ENCODE measurements around the gene DPM3. TPM values are rescaled to one million over a fixed set of nuclear protein-coding genes. Genes with fewer than 3 reads are reported as not detected.
A peak's percentile ranks its signal among the peaks of the same experiment; 100 is the strongest.
"Not testable (repeated sequence)": the region's sequence is repeated elsewhere in the genome, so short reads cannot be mapped to it uniquely, and the experiment has no call there.

DPM3 gene
- polyA plus RNA-seq, 1 donor from 2014 or later = 83.9 TPM

GRCh38 chr1:155170806-155171205, 30.5 kb upstream of the DPM3 start:
- Mint-ChIP-seq H3K36me3 (no peaks in the 10 kb centered on the region), H3K4me1 (peaks cover 32 to 37% (median 35%) of the 10 kb centered on the region in 3 donors)

GRCh38 chr1:155170101-155170785, 29.9 kb upstream of the DPM3 start:
- no peaks in the 10 kb centered on the region for H3K36me3 Mint-ChIP-seq
- peak overlapping the region in 1 of 4 donors; percentile 76 for H3K4me3 Mint-ChIP-seq
- no peaks in the 10 kb centered on the region for H3K9me3 Mint-ChIP-seq
- H3K4me1 Mint-ChIP-seq = peaks cover 32 to 39% (median 35%) of the 10 kb centered on the region in 3 donors
- H3K27me3 Mint-ChIP-seq = peaks cover 3% of the 10 kb centered on the region
- no peak overlapping the region for H3K27ac Mint-ChIP-seq

More at GRCh38 chr1:155170806-155171205, 30.5 kb upstream of the DPM3 start:
- no peaks in the 10 kb centered on the region for H3K9me3 Mint-ChIP-seq
- H3K4me3 Mint-ChIP-seq = peak overlapping the region in 1 of 4 donors; percentile 7
- peaks cover 3% of the 10 kb centered on the region for H3K27me3 Mint-ChIP-seq
- no peak overlapping the region for H3K27ac Mint-ChIP-seq

GRCh38 chr1:155169541-155169940, 29.2 kb upstream of the DPM3 start:
- H3K27ac Mint-ChIP-seq = peak overlapping the region in 1 of 3 donors; percentile 36
- no peaks in the 10 kb centered on the region for H3K36me3 Mint-ChIP-seq
- H3K4me3 Mint-ChIP-seq = peak overlapping the region in 2 of 4 donors; percentile 59 to 75
- peaks cover 32 to 36% (median 35%) of the 10 kb centered on the region in 3 donors for H3K4me1 Mint-ChIP-seq
- H3K27me3 Mint-ChIP-seq = peaks cover 3% of the 10 kb centered on the region
- H3K9me3 Mint-ChIP-seq = no peaks in the 10 kb centered on the region

- H3K36me3 Mint-ChIP-seq = no peaks in the 10 kb centered on the region
- H3K27ac Mint-ChIP-seq = no peak overlapping the region
- peaks cover 3% of the 10 kb centered on the region for H3K27me3 Mint-ChIP-seq
- peak overlapping the region in 1 of 4 donors; percentile 75 for H3K4me3 Mint-ChIP-seq
- H3K4me1 Mint-ChIP-seq = peaks cover 31 to 35% (median 33%) of the 10 kb centered on the region in 3 donors
- no peaks in the 10 kb centered on the region for H3K9me3 Mint-ChIP-seq
Measured at GRCh38 chr1:155168456-155169210, 28.3 kb upstream of the DPM3 start.

DNA sequence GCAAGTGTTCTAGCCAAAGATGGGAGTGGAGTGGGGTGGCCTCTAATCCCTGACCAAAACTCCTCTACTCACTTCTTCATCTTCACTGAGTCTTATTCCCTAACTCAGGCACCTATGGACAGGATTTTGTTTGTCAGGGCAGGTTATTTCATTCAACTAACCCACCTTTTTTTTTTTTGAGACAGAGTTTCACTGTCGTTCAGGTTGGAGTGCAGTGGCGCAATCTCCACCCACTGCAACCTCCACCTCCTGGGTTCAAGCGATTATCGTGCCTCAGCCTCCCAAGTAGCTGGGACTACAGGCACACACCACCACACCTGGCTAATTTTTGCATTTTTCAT, 27.7 kb upstream of the DPM3 start:
- H3K9me3 Mint-ChIP-seq, H3K36me3 Mint-ChIP-seq, H3K27me3 Mint-ChIP-seq: not testable (repeated sequence)
- Mint-ChIP-seq H3K4me3 (peak overlapping the region; percentile 63 to 92 (median 81)), H3K4me1 (peaks cover 27 to 31% (median 28%) of the 10 kb centered on the region in 3 donors), H3K27ac (peak overlapping the region in 1 of 3 donors; percentile 80)

DNA sequence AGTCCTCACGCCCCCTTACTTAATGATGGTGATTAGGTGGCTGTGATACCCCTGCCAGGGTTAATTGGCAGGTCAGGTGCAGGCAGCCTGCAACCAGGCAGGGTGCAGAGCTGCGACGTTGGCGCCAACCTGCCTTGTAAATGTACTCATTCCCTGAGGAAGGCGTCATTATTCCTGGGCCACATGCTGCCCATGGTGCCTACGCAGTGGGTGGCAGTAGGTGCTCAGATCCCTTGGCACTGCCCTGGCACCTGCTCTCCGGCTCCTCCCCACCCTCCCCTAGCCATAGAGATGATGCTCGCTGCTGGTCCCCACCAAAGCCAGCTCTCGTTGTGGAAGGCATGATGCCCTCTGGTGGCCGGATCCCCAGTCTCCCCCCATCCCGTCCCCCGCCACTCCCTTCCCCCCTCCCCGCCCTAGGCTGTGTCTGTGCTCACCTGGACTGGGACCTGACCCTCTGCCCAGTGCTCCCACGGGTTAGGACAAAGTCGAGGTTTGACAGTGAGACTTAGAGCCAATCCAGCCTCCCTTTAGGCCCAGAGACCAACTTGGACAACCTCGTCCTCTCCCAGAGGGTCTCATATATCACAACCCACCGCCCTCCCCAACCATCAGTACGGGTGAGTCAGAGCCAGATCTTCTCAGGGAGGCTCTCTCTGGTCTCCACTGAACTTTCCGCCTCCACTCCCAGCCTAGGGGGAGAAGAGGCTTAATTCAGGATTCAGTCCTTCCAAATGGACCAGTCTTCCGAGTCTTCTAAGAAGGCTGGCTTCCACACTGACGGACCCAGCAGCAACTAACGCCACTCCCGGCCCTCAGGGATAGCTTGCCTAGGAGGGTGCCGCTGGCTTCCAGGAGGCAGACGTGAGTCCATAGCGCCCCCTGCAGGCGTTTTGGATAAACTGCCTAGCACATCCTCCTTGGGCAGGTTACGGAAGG, 27.1 kb upstream of the DPM3 start:
- Mint-ChIP-seq H3K4me1 (peaks cover 26 to 27% (median 26%) of the 10 kb centered on the region in 3 donors), H3K36me3 (no peaks in the 10 kb centered on the region), H3K9me3 (no peaks in the 10 kb centered on the region), H3K4me3 (peak overlapping the region; percentile 63 to 92 (median 81)), H3K27me3 (no peaks in the 10 kb centered on the region), H3K27ac (peak overlapping the region; percentile 39 to 80 (median 74))

DNA sequence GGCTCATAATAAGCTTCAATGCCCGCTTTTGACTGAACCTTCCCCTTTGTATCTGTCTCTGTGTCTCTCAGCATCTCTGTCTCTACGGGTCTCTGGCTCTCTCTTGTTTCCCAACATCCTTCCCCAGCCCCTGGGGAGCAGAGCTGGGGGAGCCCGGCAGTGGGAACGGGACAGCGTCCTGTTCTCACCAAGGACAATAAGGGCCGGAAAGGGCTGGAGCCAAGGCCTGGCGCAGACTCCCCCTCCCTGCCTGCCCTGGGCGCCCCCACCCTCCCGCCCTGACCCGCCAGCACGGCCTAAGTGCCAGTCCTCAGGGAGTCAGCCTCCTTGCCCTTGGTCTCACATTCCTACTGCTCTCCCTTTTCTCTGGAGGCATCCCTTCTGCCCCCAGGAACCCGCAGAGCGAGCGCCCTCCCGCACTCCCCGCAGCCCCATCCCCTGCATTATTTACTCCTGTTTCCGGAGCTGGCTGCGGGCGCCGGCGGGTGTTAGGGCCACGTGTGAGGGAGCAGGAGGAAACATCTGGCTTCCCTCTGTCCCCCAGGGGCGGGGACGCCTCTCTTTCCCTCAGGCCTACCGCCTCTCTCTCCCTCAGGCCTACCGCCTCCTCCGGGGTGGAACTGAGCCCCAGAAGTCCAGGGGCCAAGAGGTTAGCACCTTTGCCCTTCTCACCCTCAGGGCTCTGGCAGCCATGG, 26.3 kb upstream of the DPM3 start:
- H3K36me3 Mint-ChIP-seq = no peaks in the 10 kb centered on the region
- no peaks in the 10 kb centered on the region for H3K9me3 Mint-ChIP-seq
- no peaks in the 10 kb centered on the region for H3K27me3 Mint-ChIP-seq
- H3K27ac Mint-ChIP-seq = no peak overlapping the region
- H3K4me1 Mint-ChIP-seq = peaks cover 18 to 20% (median 20%) of the 10 kb centered on the region in 3 donors
- H3K4me3 Mint-ChIP-seq = peak overlapping the region in 2 of 4 donors; percentile 87 to 92

- Mint-ChIP-seq H3K9me3 (no peaks in the 10 kb centered on the region), H3K27ac (peak overlapping the region in 1 of 3 donors; percentile 59), H3K4me1 (peaks cover 16 to 20% (median 20%) of the 10 kb centered on the region in 3 donors), H3K36me3 (no peaks in the 10 kb centered on the region), H3K4me3 (peak overlapping the region in 1 of 4 donors; percentile 12), H3K27me3 (no peaks in the 10 kb centered on the region)
Measured at GRCh38 chr1:155166051-155166470, 25.7 kb upstream of the DPM3 start.

GRCh38 chr1:155164625-155165024, 24.3 kb upstream of the DPM3 start:
- H3K36me3 Mint-ChIP-seq, H3K9me3 Mint-ChIP-seq: not testable (repeated sequence)

DNA sequence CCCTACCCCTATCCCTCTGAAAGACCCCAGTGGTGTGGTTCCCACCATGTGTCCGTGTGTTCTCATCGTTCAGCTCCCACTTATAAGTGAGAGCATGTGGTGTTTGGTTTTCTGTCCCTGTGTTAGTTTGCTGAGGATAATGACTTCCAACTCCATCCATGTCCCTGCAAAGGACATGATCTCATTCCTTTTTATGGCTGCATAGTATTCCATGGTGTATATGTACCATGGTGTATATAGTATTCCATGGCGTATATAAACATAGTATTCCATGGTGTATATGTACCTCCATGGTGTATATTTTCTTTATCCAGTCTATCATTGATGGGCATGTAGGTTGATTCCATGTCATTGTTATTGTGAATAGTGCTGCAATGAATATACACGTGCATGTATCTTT, 23.5 kb upstream of the DPM3 start:
- H3K4me1 Mint-ChIP-seq = peaks cover 12 to 16% (median 13%) of the 10 kb centered on the region in 3 donors
- not testable (repeated sequence) for H3K27me3 Mint-ChIP-seq, H3K9me3 Mint-ChIP-seq, H3K4me3 Mint-ChIP-seq, H3K36me3 Mint-ChIP-seq
- peak overlapping the region in 2 of 3 donors; percentile 29 to 63 for H3K27ac Mint-ChIP-seq

More at GRCh38 chr1:155164625-155165024, 24.3 kb upstream of the DPM3 start:
- peaks cover 13 to 19% (median 19%) of the 10 kb centered on the region in 3 donors for H3K4me1 Mint-ChIP-seq
- H3K4me3 Mint-ChIP-seq, H3K27me3 Mint-ChIP-seq, H3K27ac Mint-ChIP-seq: not testable (repeated sequence)

DNA sequence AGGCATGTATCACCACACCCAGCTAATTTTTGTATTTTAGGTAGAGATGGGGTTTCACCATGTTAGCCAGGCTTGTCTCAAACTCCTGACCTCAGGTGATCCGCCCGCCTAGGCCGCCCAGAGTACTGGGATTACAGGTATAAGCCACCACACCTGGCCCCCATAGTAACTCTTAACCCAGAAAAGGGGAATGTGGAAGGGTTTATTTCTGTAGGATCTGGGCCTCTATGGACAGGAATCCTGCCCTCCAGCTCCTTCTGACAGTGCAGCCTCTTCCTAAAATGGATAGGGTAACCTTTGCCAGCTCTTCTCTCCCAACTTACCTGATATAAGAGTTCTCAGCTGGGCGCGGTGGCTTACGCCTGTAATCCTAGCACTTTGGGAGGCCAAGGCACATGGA, 22.3 kb upstream of the DPM3 start:
- H3K27me3 Mint-ChIP-seq, H3K36me3 Mint-ChIP-seq, H3K27ac Mint-ChIP-seq, H3K9me3 Mint-ChIP-seq, H3K4me3 Mint-ChIP-seq: not testable (repeated sequence)
- peaks cover 7 to 12% (median 9%) of the 10 kb centered on the region in 3 donors for H3K4me1 Mint-ChIP-seq

GRCh38 chr1:155160128-155160527, 19.8 kb upstream of the DPM3 start:
- no peaks in the 10 kb centered on the region for H3K4me1 Mint-ChIP-seq
- H3K27ac Mint-ChIP-seq = no peak overlapping the region
- no peaks in the 10 kb centered on the region for H3K9me3 Mint-ChIP-seq
- no peaks in the 10 kb centered on the region for H3K36me3 Mint-ChIP-seq
- H3K4me3 Mint-ChIP-seq = no peak overlapping the region
- H3K27me3 Mint-ChIP-seq = no peaks in the 10 kb centered on the region

- H3K9me3 Mint-ChIP-seq = no peaks in the 10 kb centered on the region
- no peaks in the 10 kb centered on the region for H3K4me1 Mint-ChIP-seq
- no peaks in the 10 kb centered on the region for H3K27me3 Mint-ChIP-seq
- H3K4me3 Mint-ChIP-seq = no peak overlapping the region
- H3K27ac Mint-ChIP-seq = no peak overlapping the region
- H3K36me3 Mint-ChIP-seq = no peaks in the 10 kb centered on the region
Measured at GRCh38 chr1:155158991-155159390, 18.7 kb upstream of the DPM3 start.

DNA sequence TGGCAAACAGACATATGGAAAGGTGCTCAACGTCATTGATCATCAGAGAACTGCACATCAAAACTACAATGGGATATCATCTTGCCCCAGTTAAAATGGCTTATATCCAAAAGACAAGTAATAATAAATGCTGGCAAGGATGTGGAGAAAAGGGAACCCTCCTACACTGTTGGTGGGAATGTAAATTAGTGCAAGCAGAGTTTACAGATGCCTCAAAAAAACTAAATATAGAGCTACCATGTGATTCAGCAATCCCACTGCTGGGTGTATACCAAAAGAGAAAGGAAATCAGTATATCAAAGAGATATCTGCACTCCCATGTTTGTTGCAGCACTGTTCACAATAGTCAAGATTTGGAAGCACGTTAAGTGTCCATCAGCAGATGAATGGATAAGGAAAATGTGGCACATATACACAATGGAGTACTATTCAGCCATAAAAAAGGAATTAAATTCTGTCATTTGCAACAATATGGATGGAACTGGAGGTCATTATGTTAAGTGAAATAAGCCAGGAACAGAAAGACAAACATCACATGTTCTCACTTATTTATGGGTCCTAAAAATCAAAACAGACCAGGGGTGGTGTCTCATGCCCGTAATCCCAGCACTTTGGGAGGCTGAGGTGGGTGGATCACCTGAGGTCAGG, 15.8 kb upstream of the DPM3 start:
- not testable (repeated sequence) for H3K4me3 Mint-ChIP-seq, H3K4me1 Mint-ChIP-seq, H3K9me3 Mint-ChIP-seq, H3K36me3 Mint-ChIP-seq, H3K27ac Mint-ChIP-seq, H3K27me3 Mint-ChIP-seq

Measured in IgD-negative memory B cell (primary cell).